ENCODE measurements around the gene TEX38.
"Not testable (repeated sequence)": the region's sequence is repeated elsewhere in the genome, so short reads cannot be mapped to it uniquely, and the experiment has no call there.

Gene TEX38

GRCh38 chr1:46655848-46656247, 15.8 kb upstream of the TEX38 start:
- no peak for DNase-seq (ENCODE audit: low read depth in 2 of 2)

- DNase-seq (ENCODE audit: low read depth in 2 of 2): no peak
Measured at GRCh38 chr1:46656643-46657042, 15.0 kb upstream of the TEX38 start.

DNA sequence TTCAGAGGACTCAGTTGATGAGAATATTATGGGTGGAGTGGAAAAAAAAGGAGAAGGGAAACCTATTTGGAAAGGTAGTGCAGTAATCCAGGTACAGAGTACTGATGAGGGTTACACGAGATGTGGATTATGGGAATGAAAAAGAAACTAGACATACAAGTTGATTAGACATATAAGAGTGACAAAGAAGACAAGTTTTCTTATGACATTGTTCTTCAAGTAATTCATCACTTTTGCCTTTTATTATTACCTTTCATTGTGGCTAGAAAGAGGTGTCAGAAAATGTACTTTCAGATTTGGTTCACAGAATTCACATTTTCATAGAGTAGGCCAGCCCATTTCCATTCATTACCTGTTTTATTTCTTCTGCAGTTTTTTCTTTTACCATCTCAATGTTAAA, 13.9 kb upstream of the TEX38 start:
- no peak for DNase-seq (ENCODE audit: low read depth in 2 of 2)

GRCh38 chr1:46659307-46659870, 12.3 kb upstream of the TEX38 start:
- DNase-seq (ENCODE audit: low read depth in 2 of 2): no peak

DNA sequence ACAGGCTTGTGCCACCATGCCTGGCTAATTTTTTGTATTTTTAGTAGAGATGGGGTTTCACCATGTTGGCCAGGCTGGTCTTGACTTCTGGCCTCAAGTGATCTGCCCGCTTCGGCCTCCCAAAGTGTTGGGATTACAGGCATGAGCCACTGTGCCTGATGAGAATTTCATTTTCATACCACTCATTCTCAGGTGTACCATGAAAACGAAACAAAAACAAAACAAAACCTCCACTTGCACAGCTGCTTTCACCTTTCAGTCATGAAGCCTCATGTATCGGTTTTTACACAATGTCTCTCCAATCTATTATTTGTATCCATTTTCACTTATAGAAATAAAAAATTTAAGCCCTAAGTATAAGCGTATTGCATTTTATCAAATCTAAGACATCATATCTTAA, 11.5 kb upstream of the TEX38 start:
- DNase-seq (ENCODE audit: low read depth in 2 of 2): not testable (repeated sequence)

GRCh38 chr1:46662919-46663318, 8.7 kb upstream of the TEX38 start:
- not testable (repeated sequence) for DNase-seq (ENCODE audit: low read depth in 2 of 2)

DNA sequence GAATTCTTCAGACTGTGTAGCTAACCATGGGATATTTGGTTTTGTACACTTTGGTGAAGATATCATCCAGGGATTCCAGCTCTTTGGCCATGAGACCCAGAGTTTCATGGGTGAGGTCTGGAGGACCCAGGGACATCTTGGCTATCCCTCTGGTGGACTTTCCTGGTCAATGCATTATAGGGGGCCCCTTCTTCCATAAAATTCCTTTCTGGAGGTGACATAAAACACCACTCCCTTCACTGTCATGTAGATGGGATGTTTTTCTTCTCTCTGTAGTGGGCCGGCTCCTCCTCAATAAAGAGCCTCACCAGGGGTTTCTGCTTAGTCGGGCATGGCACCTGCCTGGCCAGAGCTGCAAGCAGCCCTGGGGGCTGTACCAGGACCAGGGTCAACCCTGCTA, 5.7 kb upstream of the TEX38 start:
- DNase-seq (ENCODE audit: low read depth in 2 of 2): no peak

DNA sequence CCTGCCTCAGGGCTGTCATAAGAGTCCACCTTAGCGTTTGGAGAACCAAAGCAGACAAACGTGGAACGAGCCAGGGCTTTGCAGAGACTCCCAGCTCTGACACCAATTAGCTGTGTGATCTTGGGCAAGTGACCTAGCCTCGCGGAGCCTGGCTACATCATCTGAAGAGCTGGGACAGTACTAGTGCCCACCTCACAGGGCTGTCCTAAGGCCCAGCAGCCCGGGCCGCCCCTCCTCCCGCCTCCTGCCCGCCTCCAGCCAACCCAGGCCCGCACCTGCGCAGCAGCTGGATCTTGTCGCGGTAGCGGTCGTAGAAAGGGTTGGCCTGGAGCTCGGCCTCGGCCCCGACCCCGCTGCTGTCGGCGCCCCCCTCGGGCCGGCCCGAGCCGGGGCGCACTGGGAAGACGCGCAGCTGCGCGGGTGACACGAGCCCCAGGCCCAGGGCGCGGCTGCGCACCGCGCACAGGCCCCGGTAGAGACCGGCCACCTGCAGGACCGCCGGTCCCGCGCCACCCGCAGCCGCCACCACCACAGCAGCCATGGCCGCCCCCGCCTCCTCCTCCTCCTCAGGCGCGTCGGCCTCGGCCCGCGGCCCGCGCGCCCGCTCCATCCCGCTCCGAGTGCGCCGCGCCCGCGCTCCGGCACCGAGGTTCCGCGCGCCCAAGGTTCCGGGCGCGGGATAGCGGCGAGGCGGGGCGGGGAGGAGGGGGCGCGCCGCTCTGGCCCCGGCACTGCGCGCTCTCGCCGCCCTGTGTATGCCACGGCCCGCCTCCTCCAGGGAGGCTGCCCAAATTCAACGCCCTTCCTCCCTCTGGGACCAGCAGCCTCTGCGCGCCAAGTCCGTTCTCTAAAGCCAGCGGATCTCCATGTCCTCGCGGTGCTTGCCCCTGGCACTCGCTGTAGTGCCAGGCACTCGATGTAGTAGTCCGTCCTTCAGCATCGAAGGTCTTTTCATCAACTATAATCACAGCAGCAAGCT, 3.6 kb upstream of the TEX38 start, which contains the start of gene ATPAF1:
TSS of gene ATPAF1 (minus strand) at position 583 of the 979 bp plus-strand sequence. CDS start at position 541, 42 bp downstream.
- DNase-seq (ENCODE audit: low read depth in 2 of 2): peak; percentile 46 to 56

GRCh38 chr1:46670134-46670533, 1.5 kb upstream of the TEX38 start:
- no peak for DNase-seq (ENCODE audit: low read depth in 2 of 2)

- DNase-seq (ENCODE audit: low read depth in 2 of 2): no peak
Measured at GRCh38 chr1:46672696-46673095, 1.0 kb downstream of the TEX38 start.

GRCh38 chr1:46673749-46674182, 2.1 kb downstream of the TEX38 start:
- no peak for DNase-seq (ENCODE audit: low read depth in 2 of 2)

DNA sequence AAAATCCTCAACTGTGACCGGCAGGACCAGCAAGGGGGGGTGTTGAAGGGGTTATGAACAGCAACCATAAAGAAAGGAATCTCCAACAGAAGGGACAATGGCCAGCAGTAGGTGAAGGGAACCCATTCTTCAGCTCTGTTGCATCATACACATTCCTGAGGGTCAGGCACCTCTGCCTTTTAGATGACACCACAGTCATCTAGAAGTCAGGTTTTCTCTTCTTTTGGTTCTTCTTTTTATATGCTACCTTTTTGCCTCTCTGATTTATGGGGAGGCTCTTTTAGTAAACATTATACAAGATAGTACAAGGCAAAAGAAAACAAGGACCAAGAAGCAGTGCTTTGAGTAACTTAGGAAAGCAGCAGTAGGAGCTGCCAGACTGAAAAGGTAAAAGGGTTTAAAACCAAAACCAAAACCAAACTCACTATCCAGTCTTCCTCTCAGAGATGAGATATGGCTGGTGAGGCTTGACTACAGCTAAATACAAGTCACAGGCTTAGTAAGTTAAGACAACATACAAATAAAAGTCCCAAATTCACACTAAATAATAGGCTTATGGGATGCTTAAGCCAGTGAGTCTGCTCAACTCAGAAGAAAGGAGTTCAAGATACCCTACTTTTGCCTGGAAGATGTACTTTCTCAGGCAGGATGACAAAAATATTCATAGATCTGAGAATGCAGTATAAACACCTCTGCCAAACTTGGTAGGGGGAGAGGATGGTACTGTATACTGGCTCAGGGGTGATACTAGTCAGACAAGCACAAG, 4.1 kb downstream of the TEX38 start:
- DNase-seq (ENCODE audit: low read depth in 2 of 2): no peak

DNA sequence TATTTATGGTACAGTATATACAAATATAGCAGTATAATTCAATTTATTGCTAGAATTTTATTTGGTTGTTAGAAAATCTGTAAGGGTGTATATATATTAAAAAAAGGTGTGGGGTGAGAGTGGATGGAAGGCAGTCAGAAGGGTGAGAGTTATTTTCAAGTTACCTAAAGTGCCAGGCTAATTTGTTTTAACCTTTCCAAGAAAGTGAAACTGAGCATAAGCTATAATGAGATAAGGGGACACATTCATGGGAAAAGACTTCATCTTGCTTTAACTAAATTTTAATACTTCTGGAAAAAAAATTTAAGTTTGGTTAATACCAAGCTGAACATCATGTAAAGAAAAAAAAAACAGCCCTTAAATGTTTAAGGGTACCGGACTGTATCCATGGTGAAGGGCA, 4.9 kb downstream of the TEX38 start:
- DNase-seq (ENCODE audit: low read depth in 2 of 2): no peak

DNA sequence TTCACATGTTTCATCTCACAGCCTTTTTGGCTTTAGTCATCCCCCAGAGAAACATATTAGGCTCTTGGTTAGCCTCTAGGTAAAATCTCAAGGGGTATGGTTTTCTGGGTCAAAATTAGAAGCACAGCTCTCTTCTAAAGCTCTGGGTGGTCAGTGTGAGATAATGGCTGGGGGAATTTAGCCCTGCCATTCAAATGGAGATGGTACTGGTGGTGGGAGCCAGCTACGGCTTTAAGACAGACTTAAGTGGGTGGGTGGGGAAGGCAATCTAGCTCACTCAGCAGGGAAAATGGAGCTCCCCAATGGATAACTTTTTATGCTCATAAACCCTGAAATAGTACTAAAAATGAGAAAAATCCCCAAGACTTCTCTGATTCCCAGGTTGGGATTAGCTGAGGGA, 5.7 kb downstream of the TEX38 start:
- no peak for DNase-seq (ENCODE audit: low read depth in 2 of 2)

DNA sequence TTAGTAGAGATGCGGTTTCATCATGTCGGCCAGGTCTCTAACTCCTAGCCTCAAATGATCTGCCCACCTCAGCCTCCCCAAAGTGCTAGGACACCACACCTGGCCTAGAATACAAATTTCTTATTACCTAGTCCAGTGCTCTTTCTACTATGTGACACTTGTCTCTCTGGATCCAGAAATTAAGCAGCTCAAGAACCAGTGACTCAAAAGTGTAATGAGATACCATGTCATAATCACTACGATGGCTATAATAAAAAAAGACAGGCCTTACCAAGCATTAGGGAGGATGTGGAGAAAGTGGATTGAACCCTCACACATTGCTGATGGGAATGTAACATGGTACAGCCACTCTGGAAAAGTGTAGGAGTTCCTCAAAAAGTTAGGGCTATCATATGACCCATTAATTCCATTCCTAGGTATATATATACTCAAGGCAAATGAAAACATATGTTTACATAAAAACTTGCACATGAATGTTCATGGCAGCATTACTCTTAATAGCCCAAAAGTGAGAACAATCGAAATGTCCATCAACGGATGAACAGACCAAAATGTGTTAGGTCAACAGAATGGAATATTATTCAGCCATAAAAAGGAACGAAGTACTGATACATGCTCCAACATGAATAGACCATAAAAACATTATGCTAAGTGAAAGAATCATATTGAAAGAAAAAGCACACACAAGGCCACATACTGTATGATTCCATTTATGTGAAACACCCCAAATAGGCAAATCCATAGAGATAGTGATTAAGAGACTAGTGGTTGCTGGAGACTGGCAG, 8.3 kb downstream of the TEX38 start:
- no peak for DNase-seq (ENCODE audit: low read depth in 2 of 2)

GRCh38 chr1:46681333-46682034, 9.8 kb downstream of the TEX38 start:
- no peak for DNase-seq (ENCODE audit: low read depth in 2 of 2)

- DNase-seq (ENCODE audit: low read depth in 2 of 2): no peak
Measured at GRCh38 chr1:46682064-46682463, 10.4 kb downstream of the TEX38 start.

GRCh38 chr1:46684670-46685069, 13.0 kb downstream of the TEX38 start:
- no peak for DNase-seq (ENCODE audit: low read depth in 2 of 2)

- DNase-seq (ENCODE audit: low read depth in 2 of 2): no peak
Measured at GRCh38 chr1:46686255-46686654, 14.6 kb downstream of the TEX38 start.

DNA sequence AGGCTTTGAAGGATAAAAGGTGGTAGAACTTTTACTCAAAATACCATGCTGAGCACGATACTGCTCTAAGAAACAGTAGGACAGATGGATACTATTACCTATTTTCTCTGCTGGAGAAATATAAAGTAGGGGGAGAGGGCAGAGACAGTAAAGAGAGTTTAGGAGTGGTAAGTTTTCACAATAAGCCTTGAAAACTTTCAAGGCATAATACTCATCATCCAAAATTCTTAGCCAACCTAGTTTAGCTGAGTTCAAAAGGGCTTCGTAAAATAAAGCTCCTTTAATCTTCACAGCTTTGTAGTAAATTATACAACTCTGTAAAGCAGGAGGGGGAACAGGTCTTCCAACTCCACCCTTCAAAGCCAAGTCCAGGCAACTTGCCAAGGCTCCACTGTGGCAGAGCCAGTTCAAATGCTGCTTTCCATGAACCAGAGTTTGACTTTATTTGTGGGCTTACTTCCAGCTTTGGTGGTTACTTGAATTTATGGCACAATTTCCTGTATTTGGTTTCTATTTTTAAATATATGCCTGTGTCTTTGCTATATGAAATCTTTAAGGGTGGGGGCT, 15.5 kb downstream of the TEX38 start:
- DNase-seq (ENCODE audit: low read depth in 2 of 2): no peak

Measured in stimulated activated CD8-positive, alpha-beta memory T cell treated with anti-CD3 and anti-CD28 coated beads, Interleukin-15, amount 100 ng/mL, for 48 hours (primary cell).